ENCODE data around the gene CR1. TPM values are rescaled to one million over a fixed set of nuclear protein-coding genes. Genes with fewer than 3 reads are reported as not detected.
A peak's percentile ranks its signal among the peaks of the same experiment; 100 is the strongest.

Gene CR1
- total RNA-seq, 1 experiment from 2014 or later, result 0.13 TPM

DNA sequence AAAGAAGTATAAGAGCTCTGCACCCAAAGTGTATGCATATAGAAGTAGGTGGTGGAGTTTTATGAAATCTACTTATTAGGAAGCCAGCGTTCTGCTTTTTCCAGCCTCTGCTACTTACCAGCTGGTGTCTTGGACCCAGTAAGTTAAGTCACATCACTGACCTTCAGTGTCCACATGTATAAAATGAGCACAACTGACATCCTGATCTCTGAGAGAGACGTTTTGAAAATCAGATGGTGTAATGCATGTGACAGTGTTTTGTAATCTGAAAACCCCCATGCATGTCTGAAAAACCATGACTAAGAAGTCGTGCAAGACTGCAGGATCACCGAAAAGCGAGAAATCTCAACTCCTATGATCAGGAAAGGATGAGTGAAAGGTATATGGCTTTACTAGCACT, 2.0 kb downstream of the CR1 start (continued):
- no peak for TF ChIP-seq CBFB (CRISPR knock-in tag; IDR thresholded peaks at IDR 0.05; ENCODE audit: low read depth)

DNA sequence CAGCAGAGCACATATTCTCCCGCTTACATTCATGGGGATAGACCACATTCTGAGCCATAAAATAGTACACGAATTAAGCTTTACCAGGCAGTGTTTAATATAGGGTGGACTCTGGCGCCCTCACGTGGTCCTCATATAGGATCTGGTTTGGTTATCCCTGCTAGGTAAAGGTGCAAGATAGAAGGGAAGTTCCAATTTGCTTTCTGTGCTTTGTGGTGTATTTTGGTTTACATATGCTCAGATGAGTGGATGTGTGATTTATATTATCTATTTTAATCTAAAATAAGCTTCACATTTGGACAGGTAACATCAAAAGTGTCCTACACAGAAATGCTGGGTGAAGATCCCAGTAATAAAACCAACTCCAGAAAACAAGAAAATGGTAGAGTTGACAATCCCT, 3.6 kb downstream of the CR1 start:
- TF ChIP-seq, protein P1, sequence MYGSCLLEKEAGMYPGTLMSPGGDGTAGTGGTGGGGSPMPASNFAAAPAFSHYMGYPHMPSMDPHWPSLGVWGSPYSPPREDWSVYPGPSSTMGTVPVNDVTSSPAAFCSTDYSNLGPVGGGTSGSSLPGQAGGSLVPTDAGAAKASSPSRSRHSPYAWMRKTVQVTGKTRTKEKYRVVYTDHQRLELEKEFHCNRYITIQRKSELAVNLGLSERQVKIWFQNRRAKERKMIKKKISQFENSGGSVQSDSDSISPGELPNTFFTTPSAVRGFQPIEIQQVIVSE (CRISPR knock-in tag; IDR thresholded peaks at IDR 0.05; ENCODE audit: borderline replicate concordance), result no peak
- TF ChIP-seq, protein P2, sequence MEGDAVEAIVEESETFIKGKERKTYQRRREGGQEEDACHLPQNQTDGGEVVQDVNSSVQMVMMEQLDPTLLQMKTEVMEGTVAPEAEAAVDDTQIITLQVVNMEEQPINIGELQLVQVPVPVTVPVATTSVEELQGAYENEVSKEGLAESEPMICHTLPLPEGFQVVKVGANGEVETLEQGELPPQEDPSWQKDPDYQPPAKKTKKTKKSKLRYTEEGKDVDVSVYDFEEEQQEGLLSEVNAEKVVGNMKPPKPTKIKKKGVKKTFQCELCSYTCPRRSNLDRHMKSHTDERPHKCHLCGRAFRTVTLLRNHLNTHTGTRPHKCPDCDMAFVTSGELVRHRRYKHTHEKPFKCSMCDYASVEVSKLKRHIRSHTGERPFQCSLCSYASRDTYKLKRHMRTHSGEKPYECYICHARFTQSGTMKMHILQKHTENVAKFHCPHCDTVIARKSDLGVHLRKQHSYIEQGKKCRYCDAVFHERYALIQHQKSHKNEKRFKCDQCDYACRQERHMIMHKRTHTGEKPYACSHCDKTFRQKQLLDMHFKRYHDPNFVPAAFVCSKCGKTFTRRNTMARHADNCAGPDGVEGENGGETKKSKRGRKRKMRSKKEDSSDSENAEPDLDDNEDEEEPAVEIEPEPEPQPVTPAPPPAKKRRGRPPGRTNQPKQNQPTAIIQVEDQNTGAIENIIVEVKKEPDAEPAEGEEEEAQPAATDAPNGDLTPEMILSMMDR (IDR thresholded peaks at IDR 0.05), result peak; percentile 60
- ChIA-PET POLR2A (no interaction called here), CTCF (interaction anchor here (0.6 to 1.8 kb wide), 17 partner anchors 24 to 517 kb away, joined by 3 to 12 read pairs (median 4); partner anchors contain the start of genes CR2 and PFKFB2)
- DNase-seq (ENCODE audit: low spot score) (peak; percentile 64), ATAC-seq (peak; percentile 69)
- Mint-ChIP-seq H3K36me3 (no peaks in the 10 kb centered on the region), H3K9me3 (no peaks in the 10 kb centered on the region), H3K4me1 (peaks cover 11% of the 10 kb centered on the region), H3K4me3 (no peak overlapping the region), H3K27ac (no peak overlapping the region), H3K27me3 (ENCODE audit: low read depth) (peaks cover 29% of the 10 kb centered on the region)

DNA sequence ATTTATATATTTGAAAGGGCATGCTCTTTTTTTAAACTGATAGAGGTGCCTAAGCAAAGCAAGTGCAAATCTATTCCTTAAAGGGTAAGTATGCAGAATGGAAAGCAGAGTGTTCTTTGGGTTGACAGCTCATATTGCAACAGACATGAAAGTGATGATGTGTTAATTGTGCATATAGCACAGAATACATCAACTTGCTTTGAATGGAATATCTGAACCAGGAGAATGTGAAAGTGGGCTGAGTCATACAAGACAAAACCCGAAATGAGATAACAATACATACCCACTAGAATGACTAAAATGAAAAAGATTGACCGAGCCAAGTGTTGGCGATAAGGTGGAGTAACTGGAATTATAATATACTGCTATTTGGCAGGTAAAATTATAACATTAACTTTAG, 4.3 kb downstream of the CR1 start:
- H3K27me3 Mint-ChIP-seq (ENCODE audit: low read depth), result peaks cover 28% of the 10 kb centered on the region
- H3K27ac Mint-ChIP-seq, result no peak overlapping the region
- POLR2A ChIA-PET, result no interaction called here

DNA sequence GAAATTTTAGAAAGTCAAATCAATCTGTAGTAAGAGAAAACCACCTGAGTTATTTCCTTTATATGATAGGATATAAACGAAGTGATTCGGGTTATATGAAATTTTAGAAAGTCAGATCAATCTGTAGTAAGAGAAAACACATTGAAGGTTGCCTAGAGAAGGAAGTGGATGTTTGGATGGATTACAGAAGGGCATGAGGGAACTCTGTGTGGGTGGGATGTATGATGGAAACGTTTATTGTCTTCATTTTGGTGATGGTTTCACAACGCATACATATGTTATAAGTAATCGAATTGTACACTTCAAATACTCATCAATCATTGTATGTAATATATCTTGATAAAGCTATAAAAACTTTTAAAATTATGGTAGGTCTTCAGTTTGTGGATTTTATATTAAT, 5.1 kb downstream of the CR1 start:
- Mint-ChIP-seq H3K9me3 (no peaks in the 10 kb centered on the region), H3K36me3 (no peaks in the 10 kb centered on the region), H3K4me3 (no peak overlapping the region), H3K4me1 (0 out of 2 replicates have a peak, but pooled peaks cover 3% of the 10 kb centered on the region), H3K27ac (no peak overlapping the region), H3K27me3 (ENCODE audit: low read depth) (peaks cover 20% of the 10 kb centered on the region)
- ChIA-PET CTCF (interaction anchor here (0.9 to 1.4 kb wide), 3 partner anchors 100 to 589 kb away, joined by 4 to 5 read pairs (median 4); no protein-coding TSS in a partner anchor), POLR2A (no interaction called here)
- no peak for TF ChIP-seq CREM (CRISPR knock-in tag; IDR thresholded peaks at IDR 0.05)
- no peak for TF ChIP-seq ZNF396 (CRISPR knock-in tag; IDR thresholded peaks at IDR 0.05; ENCODE audit: borderline replicate concordance)
- no peak for DNase-seq (ENCODE audit: low spot score)
- no peak for ATAC-seq

More for the DNA sequence above, 4.3 kb downstream of the CR1 start:
- Mint-ChIP-seq H3K4me3 (no peak overlapping the region), H3K9me3 (no peaks in the 10 kb centered on the region), H3K4me1 (peaks cover 10% of the 10 kb centered on the region), H3K36me3 (no peaks in the 10 kb centered on the region)
- CTCF ChIA-PET, result interaction anchor here (0.5 to 1.8 kb wide), 7 partner anchors 46 to 652 kb away, joined by 3 to 12 read pairs (median 10); partner anchors contain the start of genes CR2 and PFKFB2
- TF ChIP-seq GTF2I (CRISPR knock-in tag; conservative IDR thresholded peaks at IDR 0.05) (no peak), ZBTB21 (CRISPR knock-in tag; IDR thresholded peaks at IDR 0.05; ENCODE audit: borderline replicate concordance) (no peak), GRHL2 (CRISPR knock-in tag; IDR thresholded peaks at IDR 0.05; ENCODE audit: insufficient replicate concordance, severe bottlenecking) (no peak), ZNF219 (CRISPR knock-in tag; IDR thresholded peaks at IDR 0.05; ENCODE audit: borderline replicate concordance) (no peak), IRF2 (CRISPR knock-in tag; IDR thresholded peaks at IDR 0.05; ENCODE audit: borderline replicate concordance, low read depth) (no peak), CREB1 (CRISPR knock-in tag; IDR thresholded peaks at IDR 0.05) (no peak), NFYB (CRISPR knock-in tag; conservative IDR thresholded peaks at IDR 0.05; ENCODE audit: low read depth) (no peak), ELF4 (CRISPR knock-in tag; IDR thresholded peaks at IDR 0.05; ENCODE audit: low read depth) (no peak), ZNF121 (CRISPR knock-in tag; IDR thresholded peaks at IDR 0.05) (no peak), MXD4 (CRISPR knock-in tag; IDR thresholded peaks at IDR 0.05; ENCODE audit: borderline replicate concordance) (no peak), ZNF263 (CRISPR knock-in tag; IDR thresholded peaks at IDR 0.05; ENCODE audit: low read depth) (no peak)
- TF ChIP-seq, protein P3, sequence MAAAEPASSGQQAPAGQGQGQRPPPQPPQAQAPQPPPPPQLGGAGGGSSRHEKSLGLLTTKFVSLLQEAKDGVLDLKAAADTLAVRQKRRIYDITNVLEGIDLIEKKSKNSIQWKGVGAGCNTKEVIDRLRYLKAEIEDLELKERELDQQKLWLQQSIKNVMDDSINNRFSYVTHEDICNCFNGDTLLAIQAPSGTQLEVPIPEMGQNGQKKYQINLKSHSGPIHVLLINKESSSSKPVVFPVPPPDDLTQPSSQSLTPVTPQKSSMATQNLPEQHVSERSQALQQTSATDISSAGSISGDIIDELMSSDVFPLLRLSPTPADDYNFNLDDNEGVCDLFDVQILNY (CRISPR knock-in tag; IDR thresholded peaks at IDR 0.05), result no peak
- TF ChIP-seq, protein P4, sequence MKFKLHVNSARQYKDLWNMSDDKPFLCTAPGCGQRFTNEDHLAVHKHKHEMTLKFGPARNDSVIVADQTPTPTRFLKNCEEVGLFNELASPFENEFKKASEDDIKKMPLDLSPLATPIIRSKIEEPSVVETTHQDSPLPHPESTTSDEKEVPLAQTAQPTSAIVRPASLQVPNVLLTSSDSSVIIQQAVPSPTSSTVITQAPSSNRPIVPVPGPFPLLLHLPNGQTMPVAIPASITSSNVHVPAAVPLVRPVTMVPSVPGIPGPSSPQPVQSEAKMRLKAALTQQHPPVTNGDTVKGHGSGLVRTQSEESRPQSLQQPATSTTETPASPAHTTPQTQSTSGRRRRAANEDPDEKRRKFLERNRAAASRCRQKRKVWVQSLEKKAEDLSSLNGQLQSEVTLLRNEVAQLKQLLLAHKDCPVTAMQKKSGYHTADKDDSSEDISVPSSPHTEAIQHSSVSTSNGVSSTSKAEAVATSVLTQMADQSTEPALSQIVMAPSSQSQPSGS (CRISPR knock-in tag; IDR thresholded peaks at IDR 0.05; ENCODE audit: borderline replicate concordance, low read depth), result no peak
- TF ChIP-seq, protein P5, sequence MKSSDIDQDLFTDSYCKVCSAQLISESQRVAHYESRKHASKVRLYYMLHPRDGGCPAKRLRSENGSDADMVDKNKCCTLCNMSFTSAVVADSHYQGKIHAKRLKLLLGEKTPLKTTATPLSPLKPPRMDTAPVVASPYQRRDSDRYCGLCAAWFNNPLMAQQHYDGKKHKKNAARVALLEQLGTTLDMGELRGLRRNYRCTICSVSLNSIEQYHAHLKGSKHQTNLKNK (CRISPR knock-in tag; IDR thresholded peaks at IDR 0.05), result no peak
- DNase-seq (ENCODE audit: low spot score), result no peak
- ATAC-seq, result no peak

Data from WTC11 (cell line).